NCI-H774 (cell line): ENCODE results near the gene BPIFB2.
"Not testable (repeated sequence)": the region's sequence is repeated elsewhere in the genome, so short reads cannot be mapped to it uniquely, and the experiment has no call there.

Source experiments
- DNase-seq: peaks from one replicate; lab custom pipeline; 2025; lab: John Stamatoyannopoulos, UW

BPIFB2 gene

DNA sequence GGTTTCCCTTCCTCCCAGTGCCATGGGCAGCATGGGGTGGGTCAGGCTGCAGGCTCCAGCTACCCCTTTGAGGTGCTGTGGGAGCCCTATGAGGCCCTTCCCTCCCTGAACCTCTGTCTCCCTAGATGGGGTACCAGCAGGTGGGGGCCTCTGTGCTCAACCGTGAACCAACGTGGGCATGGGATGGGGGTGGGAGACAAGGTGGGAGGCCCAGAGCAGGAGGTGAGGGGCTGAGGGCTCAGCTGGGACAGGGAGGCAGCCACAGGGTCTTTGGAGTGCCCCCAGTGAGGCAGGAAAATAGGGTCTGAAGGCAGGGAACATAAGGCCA lies 36.6 kb upstream of the BPIFB2 start:
- DNase-seq = no peak

DNA sequence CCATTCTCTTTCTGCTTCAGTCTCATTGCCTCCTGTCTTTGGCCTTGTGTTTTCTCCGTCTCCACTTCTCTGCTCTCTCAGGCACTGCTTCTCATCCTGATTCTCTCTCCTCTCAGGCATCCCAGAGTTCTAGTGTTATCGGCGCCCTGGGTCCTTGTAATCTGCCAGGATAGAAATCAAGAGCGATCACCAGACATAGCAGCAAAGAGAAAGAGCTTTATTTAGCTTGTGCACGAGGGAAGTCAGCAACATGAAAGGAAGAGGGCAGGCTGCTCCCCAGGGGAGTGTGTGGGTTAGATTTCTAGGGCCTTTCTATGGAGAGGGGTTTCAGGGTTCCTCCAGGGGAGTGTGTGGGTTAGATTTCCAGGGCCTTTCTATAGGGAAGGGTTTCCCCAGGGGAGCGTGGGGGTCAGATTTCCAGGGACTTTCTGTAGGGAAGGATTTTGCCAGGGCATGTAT lies 35.8 kb upstream of the BPIFB2 start:
- no peak for DNase-seq

DNA sequence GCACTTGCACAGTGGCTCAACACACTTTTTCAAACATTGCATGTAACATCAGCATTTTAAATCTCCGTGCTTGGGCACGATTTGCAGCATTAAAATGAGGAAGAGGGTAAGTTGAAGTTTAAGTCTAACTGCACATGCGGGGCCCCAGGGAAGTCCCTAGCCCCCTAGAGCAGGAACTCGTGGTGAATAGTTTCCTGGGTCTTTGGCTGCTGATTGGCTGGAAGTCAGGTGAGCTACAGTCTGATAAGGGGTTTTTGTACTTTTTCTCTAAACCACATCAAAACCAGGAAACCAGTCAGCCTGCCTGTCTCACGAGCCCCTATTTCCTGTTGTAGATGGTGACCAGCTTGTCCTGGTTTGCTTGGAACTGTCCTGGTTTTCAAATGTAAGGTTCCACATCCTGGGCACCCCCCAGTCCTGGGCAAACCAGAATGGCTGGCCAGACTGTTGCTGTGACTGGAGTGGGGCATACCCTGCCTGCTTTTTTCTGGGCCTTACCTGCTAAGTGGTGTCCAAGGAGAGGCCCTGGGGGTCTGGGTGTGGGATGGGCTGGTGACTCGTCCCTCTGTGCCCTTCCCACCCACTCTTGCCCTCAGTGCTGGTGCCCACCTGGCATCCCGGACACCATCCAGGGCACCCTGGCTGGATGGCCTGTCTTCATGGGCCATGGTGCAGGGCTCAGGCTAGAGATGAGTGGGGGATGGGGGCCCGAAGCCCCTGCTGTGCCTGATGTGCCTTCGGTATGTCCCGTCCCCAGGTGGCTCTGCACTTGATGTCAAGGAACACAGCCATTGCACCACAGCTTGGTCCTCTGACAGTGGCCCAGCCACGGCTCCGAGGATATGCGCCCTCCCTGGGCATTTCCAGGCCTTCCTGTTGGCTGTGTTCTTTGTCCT lies 35.1 kb upstream of the BPIFB2 start:
- DNase-seq = no peak

DNA sequence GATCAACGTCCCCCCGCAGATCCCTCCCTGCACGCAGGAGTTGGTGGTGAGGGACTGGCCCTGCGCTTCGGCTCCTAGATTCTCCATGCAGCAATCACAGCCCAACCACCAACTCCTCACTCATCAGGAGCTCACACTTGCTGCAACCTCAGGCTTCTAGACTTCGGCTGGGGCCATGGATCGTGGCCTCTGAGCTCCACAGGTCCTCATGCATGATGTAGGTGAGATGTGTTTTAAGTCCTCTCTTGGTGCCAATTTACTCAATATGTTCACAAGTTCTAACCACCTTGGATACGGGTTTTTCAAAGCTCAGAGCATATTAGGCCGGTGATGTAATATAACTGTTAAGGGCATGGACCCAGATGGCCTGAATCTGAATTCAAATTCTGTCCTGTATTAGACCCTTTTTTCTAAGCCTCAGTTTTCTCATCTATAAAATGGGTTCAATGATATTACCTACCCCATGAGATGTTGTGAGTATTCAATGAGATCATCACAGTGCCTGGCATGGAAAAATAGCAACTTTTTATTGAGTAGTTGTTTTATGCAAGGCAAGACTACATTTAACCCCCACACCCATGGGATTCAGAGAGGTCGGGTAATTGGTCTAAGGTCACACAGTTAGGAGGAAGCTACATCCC lies 34.3 kb upstream of the BPIFB2 start:
- no peak for DNase-seq

DNA sequence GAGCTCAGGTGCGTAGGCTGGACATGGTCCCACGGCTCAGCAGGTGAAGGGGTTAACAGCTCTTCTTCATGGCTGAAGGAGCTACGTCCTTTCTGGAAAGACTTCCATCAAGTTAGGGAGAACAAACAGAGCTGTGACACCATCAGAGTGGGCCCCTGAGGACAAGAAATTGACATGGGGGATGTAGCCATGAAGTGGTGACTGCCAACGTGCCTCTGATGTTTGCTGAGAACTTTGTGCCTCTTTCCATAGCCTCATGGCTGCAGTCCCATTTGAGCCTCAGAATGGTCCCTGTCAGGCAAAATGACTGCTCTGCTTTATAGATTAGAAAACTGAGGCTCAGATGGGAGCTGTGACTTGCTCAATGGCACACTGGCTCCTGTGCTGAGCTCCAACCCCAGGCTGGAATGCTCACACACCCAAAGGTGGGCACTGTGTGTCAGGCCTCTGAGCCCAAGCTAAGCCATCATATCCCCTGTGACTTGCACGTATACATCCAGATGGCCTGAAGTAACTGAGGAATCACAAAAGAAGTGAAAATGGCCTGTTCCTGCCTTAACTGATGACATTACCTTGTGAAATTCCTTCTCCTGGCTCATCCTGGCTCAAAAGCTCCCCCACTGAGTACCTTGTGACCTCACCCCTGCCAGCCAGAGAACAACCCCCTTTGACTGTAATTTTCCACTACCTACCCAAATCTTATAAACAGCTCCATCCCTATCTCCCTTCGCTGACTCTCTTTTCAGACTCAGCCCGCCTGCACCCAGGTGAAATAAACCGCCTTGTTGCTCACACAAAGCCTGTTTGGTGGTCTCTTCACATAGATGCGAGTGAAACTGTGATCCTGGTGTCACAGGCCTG lies 33.1 kb upstream of the BPIFB2 start:
- not testable (repeated sequence) for DNase-seq

DNA sequence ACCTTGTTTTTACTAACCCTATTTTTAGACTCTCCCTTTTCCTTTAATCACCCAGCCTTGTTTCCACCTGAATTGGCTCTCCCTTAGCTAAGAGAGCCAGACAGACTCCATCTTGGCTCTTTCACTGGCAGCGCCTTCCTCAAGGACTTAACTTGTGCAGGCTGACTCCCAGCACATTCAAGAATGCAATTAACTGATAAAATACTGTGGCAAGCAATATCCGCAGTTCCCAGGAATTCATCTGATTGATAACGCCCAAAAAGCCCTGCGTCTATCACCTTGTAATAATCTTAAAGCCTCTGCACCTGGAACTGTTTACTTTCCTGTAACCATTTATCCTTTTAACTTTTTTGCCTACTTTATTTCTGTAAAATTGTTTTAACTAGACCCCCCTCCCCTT lies 32.4 kb upstream of the BPIFB2 start:
- not testable (repeated sequence) for DNase-seq

DNA sequence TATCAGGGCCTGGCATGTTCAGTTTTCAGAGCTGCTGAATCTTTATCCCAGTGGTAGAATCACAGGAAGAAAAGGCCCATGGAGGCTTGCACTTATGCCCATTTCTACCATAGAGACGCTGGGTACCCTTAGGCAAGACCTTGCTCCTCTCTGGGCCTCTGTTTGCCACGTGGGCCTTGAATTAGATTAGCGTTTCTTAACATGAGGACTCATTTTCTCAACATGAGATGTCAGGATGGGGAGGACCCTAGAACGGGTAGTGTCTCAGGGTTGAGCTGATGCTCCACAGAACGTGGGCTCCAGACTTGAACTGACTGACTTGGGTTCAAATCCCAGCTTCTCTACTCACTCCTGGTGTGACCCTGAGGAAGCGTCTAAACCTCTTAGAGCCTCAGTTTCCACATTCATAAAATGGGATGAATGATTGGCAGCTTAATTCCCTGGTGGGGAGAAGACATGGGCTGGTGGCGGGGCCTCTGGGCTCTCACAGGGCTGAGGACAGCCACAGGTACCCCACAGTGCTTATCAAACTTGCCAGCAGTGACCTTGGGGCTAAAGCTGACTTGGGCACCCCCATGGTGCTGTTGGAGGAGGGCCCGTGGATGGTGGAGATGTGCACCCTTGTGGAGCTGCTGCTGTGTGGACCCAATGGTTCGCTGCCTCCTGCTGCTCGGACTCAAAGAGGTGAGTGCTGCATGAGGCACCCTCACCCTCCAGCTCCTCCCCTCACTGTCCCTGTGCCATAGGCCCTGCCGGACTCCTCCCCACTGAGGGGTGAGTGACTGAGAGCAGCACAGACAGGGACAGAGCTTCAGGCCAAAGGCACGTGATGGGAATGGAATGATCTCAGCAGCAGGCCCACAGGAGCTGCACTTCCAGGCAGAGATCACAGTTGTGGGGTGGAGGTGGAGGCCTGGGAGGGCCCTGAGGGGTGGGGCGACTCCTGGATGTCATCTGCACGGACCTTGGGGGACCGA lies 31.5 kb upstream of the BPIFB2 start:
- DNase-seq = no peak

DNA sequence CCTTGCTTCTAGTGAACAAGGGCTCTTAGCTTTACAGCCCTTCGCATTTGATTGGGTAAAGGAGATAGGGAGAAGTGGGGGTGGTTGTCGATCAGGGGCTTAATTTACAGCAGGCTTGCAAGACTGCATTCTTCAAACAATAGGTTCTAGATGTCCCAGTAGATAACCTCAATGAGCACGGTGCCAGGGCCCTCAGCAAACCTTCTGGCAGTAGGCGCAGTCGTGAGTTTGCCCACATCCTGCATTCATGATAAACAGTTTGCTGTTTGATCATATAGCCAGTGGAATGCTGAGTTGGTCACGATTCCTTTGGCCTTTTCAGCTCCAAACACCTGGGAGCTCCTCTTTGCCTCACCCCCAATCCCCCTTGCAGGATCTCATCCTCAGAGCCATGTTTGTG lies 30.8 kb upstream of the BPIFB2 start:
- DNase-seq = no peak

DNA sequence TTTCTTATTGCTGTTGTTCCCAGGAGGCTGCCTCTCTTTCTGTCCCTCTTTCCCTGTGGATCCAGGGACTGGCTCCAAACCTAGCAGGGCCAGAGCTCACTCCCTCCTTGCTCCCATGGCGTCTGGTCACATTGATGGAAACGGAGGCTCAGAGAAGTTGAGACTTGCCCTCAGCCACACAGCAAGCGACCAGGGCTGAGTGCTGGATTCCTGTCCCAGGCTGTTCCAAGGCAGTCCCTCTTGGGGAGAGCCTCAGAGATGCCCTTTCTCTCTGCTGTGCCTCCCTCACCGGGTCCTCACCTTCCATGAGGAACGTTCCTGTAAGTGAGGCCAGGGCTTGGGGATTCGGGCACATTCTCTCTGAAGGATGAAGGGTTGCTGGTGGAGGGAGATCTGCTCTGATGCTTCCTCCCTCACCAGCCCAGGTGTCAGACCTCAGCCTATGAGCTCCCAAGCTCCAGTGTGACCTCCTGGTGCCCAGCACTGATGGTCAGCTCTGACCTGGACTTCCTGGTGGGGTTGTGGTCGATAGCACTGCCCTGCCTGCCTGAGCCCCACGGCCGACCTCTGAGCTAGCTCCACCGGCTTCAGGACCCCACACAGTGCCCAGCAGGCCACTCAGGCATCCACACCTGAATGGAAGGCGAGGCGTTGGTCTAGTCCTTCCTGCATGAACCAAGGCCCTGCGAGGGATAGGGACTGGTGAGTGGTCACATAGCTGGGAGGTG lies 30.1 kb upstream of the BPIFB2 start:
- DNase-seq = no peak

DNA sequence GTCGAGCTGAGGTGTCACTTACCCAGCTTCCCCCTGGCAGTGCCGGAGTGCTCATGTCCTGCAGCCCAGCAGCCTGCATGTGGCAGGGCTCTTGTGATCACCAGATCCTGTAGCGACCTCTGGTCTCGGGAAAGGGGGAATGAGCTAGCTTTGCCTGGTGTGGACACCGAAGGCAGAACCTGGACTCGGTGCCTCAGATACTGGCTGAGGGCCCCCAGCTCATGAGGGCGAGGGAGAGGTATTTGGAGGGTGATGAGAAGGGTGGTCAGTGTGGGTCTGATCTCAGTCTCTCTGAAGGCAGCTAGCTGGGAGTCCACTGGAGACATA lies 29.5 kb upstream of the BPIFB2 start:
- DNase-seq = no peak

DNA sequence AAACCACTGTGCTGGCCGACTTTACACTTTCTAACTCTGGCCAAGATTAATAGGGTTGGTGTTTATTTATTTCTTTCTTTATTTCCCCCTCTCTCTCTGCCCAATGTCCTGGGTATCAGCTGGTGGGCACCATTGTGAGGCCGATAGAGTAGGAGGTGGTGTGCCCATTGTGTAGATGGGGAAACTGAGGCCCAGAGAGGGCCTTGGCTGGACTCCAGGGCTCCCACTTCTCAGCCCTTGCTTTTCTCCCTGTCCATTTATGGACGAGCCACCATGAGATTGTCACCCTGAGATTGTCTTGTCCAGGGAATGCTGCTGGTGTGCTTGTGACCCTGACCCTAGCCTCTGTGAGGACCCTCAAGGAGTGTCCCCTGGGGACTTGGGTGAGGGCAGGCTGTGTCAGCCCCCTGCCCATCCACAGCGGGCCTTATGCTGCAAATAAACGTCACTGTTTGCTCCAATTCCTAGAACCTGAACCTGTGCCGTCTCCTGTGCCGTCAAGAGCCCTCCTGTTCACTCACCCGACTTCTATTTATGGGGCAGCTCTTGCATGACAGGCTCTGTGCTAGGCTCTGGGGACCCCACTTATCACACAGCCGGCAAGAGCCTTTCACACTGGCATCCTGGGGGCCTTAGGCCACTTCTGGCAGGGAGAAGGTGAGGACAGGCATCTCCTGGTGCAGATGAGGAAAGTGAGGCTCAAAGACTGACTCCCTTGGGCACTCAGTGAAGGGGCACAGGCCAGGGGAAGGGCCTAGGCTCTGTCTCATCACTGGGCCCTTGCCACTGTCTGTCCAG lies 28.1 kb upstream of the BPIFB2 start:
- DNase-seq = no peak

DNA sequence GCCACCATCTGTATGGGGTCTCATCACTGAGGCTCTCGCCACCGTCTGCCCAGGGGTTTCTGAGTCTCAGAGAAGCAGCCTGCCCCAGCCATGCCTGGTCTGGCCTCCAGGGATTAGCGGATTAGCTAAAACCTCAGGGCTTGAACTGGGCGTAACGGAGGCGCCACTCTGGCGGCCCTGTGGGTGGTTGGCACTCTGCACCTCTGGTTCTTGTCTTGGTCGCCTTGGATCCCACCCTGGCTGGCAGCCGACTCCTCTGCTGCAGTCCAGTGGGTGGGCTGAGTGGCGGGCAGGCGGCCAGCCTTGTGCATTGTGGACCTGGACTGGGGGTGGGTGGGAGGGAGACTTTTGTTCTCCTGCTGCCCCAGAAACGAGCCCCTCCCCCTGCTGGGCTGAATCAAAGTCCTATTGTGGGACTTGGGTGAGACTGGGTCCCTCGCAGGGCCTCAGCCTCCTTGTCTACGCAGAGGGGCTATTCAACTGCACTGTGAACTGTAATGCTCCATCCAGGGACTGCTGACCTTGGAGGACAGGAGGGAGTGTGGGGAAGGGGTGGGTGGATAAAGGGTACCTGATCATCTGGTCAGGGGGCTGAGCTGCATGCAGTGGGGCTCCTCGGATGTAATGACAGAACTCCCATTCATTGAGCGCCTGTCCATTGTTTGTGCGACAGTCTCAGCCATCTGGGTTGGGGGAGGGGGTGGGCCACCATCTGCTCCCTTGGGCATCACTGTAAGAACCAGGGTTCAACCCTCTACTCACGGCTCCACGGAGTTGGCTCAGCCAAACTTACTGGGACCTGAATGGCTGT lies 27.2 kb upstream of the BPIFB2 start:
- DNase-seq = no peak

DNA sequence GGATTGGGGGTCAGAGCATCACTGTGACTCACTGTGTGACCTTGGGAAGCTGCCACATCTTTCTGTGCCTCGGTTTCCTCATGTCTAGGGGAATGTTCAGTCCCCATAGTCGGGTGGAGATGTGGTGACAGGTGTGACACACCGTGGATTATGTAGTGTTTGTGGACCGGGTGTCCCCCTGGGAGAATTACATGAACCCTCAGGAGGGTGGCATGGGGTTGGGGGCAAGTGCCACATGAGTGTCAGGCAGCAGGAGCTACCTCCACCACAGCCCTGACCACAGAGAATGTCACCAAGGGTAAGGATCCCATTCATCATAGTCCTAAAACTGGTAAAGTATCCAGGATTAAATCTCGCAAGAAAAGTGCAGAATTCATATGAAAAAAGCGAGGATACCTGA lies 26.5 kb upstream of the BPIFB2 start:
- no peak for DNase-seq

DNA sequence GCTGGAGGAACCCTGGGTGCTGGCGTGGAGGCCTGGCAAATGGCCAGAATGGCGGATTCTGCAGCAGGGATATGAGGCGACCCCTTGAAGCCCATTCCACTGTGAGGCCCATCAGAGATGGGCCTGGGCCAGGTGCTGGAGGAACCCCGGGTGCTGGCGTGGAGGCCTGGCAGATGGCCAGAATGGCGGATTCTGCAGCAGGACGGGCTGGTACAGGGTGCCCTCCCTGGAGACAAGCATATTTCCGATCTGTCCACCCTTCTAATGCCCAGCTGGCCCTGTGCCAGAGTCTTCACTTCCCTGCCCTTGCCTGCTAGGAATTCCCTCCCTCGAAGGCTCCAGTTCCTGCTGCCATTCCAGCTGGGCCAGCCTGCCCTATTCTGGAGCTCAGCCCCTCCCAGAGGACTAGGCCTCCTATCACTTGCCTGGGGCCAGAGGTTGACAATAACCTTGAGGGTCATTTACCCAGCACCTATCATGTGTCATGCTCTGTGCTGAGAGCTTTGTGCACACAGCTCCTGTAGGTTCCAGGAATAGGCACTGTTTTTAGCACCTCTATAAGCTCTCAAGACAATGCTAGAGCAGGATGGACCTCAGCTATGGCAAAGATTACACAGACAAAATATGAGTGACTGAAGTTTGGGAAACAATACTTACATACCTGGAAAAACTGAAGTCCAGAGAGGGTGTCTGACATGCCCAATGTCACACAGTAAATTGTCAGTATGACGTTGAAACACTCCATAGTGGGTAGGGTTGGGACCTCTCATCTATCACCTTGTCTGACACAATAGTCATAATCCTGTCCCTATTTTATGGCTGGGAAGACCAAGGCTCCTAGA lies 24.7 kb upstream of the BPIFB2 start:
- no peak for DNase-seq

DNA sequence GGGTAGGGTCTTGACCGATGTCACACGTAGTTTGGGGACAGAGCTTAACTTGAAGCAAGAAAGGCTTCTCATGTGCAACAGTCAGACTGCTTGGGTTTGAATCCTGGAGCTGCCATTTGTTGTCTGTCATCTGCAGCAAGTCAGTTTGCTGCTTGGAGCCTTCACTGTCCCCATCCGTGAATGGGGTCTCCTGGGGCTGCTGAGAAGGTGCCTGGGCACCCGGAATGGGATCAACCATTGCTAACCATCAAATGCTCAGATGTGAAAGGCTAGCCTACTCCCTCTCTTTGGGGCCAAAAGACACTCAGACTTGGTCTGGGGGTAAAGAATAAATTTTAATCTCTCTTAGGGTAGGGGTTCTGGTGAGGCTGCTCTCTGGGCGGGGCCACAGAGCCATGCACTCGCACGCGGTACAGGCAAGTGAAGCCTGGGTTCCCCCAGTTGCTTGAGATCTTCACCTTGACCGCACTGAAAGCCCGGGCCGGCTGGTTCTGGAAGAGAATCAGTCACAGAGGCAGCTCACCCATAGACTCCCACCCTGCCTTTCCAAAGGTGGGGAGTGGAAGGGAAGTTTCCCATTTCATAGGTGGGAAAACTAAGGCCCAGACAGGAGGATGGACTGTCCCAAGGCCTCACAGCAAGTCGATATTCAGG lies 23.9 kb upstream of the BPIFB2 start:
- DNase-seq = no peak

DNA sequence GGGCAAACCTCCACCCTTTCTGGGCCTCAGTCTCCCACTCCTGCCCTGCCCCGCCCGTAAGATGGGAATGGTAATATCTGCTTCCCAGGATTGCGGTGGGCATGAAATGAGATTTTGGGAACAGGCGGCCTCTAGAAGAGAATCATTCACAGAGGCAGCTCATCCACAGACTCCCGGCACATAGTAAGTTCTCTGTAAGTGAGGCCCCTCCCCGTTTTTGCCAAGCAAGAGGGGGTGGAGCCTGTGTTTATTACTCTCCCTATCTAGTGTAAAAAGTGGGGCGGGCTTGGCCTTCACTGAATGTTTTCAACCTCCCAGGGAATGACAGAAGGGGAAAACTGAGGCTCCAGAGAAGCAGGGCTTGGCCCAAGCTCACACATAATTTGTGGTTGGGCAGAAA lies 23.3 kb upstream of the BPIFB2 start:
- DNase-seq = no peak

DNA sequence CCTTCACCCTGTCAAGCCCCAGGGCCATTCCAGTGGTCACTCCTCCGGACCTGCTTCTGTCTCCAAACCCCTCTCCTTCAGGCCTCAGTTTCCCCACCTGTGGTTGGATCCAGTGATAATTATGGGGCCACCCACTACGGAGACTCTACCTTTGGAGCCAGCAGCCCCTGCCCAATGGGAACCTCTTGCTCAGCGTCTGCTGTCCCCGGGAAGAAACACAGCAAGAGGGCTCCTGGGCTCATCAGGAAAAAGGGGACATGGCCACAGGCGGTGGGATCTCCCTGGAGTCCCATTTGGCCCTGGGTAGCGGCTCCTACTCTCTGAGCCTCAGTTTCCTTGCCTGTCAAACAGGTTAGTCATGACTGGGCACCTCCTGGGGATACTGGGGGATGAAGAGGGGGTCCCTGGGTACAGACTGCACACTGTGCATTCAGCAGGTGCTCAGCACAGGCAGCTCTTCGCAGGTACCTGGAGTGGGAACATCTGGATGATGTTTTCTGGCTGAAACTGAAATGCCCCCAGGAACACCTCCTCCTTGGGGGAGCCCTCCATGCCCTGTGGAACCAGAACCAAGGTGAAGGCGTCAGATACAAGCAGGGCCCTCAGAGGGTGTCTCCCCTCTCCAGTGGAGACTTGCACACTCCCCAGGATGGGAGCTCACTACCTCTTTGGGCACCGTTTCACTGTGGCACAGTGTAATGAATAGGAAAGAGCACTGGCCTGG lies 22.7 kb upstream of the BPIFB2 start:
- DNase-seq = no peak
